G401.6 (cell line): ENCODE measurements around the gene PTPRN2.
"Not testable (repeated sequence)": the region's sequence is repeated elsewhere in the genome, so short reads cannot be mapped to it uniquely, and the experiment has no call there.

Source experiments
- FAIRE-seq: peaks from 2 replicates; lab custom pipeline; 2012; peaks lifted over from hg19 to GRCh38; lab: Jason Lieb, UNC

The PTPRN2 gene

DNA sequence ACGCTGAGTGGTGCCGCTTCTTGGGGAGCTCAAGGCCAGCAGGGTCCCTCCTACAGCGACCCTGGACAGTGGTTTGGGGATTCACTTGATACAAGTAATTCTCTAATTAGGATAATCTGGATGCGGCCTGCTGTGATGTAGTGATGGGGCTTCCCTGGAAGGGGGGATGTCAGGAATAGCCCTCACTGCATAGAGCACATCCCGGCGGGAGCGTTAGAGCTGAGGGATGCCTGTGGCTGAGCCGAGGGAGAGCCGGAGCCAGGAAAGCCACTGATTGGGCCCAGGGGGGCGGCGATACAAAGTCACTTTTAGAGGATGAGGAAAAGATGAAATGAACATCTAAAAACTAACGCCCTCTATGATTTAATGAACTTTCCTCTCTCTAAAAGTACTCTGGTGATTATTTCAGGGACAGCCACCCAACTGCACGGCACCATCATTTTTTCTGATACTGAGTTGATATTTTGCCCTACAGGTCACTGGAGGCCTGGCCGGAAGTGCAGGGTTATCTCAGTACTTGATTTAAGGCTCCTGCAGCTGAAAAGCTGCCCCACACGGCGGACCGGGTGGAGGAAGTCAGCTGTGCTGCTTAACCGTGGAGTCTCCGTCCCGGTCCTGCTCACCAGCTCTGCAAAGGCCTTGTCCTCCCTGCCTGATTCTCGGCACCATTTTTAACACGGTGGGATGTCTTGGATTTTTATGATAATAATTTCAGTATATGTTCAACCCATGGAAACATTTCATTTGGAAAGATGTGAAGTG is 732.0 kb downstream of the PTPRN2 start:
- no peak for FAIRE-seq

DNA sequence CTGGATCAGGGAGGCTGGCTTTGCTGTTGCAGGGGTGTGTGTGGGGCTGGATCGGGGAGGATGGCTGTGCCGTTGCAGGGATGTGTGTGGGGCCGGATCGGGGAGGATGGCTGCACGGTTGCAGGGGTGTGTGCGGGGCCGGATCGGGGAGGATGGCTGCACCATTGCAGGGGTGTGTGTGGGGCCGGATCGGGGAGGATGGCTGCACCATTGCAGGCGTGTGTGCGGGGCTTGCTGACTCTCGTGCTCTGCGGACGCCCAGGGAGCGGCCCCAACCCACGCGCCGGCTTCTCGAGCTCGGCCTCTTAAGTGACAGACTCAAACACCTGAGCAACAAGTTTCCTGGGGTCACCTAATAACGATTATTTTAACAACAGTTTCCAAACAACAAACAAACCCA is 732.6 kb downstream of the PTPRN2 start:
- FAIRE-seq: no peak

DNA sequence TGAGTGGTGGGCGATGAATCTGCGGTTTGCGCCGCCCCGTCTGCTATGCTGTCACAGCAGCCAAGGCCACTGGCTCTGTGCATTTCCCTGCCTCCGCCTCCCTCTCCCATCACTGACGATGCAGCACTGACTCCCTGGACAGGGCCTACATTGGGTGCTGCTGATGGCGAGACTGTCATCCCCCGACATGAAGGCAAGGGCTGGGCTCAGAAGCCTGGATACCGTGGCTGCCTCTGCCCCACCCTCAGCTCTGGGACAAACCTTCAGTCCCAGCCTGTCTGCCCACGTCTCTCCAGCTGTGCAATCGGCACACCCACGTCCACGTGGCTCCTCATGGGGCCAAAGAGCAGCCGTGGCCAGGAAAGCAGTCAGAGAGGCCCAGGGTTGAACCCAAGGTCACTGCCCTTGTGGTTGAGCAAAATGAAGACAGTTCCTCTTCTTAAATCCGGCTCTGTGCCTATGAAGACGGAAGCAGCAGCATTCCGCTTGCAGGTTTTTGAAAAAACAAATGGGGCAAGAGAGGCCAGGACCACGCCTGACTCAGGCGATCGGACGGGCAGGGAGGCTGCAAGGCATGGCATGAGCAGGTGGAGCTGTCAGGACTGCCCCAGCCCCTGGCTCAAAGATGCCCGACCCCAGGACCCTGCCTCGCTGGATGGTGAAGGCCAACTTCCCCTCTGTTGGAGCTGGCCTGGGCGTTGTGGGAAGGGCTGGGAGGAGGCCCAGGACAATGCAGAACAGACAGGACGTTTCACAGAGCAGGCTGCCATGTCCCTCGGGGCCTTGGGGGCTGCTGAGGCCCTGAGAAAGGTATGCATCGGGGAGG is 733.3 kb downstream of the PTPRN2 start:
- no peak for FAIRE-seq

DNA sequence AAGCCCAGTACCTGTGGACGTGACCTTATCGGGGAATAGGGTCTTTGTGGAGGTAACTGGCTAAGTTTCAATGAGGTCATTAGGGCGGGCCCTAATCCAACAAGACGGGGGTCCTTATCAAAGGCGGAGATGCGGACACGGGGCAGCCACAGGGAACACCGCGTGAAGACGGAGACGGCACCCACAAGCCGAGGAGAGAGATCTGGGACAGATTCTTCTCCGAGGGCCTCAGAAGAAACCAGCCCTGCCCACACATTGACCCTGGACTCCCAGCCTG is 733.9 kb downstream of the PTPRN2 start:
- no peak for FAIRE-seq

DNA sequence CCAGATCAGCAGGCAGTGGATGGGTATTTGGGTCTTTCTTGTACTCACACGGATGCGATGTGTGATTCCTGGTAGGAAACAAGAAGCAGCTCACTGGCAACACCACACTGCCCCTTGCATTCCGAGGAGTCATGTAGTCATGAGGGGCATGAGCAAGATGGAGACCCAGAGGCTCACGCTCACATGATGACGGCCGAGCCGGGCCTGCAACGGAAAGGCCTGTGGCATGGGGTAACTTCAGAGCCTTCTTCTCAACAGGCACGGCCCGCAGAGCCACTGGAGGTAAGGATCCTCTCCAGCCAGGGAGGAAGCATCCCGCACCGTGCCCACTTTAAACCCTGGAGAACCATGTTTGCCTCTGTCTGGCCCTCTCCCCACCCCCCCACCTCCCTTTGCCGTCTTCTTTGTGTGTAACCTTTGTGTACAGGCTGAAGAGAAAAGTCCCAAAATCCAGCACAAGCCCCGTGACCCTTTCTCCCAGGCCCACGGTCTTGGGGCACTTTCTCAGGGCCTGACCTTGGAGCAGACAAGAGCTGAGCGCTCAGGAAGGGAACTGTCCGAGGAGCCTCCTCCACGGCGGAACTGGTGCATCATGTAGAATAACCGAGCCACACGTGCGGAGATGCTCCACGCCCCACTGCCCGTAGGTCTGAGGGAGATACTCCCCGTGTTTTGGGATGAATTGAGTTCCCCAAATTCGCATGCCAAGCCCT is 734.4 kb downstream of the PTPRN2 start:
- FAIRE-seq: no peak

DNA sequence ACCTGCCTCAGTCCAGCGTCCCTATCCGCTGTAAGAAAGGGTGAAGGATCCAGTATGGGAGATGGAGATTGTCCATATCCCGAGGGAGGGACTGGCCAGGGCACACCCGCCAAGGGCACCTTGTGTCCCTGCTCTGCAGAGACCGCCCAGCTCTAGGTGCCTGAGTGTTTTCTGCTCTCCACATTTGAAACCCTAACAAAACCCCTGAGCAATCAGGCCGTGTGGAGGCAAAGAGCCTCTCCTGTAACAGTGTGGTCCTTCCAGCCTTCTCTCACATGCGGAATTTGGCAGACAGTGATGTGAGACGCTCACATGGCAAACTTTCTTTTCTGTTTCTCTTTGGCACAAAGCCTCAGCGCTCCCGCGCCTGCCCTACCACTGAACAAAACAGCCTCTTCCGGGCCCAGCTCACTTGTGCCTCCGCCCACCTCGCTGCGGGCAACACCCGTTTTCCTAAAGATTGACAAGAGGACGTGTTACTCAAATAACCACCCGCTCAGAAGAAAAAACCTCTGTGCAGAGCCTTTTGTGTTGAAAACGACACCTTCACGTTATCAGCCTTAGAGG is 736.0 kb downstream of the PTPRN2 start:
- FAIRE-seq: no peak

DNA sequence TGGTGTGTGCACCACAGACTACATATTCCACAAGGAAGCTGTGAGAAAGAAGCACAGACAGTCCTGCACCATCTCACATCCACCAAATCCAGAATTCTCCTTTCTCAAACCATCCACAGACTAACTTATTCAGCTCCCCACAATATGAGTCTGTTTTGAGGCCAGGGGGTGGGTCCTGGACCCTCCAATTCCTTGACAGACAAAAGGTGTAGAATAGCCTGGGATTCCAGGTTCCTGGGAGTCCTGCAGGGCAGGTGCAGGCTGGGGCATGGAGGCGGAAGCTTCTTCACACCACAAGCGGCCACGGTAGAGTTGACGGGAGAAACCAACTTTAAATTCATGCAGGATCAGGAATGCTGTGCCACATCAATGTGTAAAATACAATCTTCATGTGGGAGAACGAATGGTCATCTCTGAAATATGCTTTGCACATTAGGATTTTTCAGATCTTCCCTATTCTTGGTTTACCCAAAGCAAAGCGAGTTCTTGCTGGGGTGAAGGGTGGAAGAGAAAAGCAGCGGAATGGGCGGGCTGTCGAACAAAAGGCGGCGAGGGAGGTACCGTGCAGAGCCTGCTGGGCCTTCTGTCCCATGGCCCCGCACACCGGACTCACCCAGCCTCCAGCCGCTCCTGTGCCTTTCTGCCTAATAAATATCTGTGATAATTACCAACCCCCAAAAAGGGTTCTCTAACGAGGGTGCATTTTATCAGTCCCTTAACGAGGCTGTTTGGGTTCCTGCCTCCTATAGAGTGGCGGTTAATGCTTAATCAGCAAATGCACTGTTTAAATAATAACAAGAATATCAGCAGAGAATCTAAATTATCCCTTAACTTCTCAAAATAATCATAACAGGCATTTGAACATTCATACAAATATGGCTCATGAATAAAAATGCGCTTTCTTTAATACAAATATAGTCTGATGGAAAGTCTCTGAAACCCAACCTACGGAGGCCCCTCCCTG is 736.9 kb downstream of the PTPRN2 start:
- FAIRE-seq: no peak

DNA sequence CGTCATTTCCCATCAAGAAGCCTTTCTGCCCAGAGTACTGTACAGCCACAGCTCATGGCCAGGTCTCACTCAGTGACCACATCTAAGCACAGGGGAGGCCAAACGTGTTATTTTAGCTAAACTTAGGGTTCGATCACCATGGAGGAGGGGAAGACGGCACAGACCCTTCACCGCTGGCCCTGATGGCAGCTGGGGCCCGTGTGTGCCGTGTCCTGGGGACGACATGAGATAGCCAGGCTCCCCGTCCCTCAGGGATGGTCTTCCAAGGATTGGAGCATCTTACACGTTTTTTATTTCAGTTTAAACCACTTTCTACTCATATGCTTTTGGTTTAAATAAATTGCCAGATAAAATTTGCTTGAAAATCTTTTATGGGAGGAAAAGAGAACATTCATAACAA is 737.9 kb downstream of the PTPRN2 start:
- no peak for FAIRE-seq

DNA sequence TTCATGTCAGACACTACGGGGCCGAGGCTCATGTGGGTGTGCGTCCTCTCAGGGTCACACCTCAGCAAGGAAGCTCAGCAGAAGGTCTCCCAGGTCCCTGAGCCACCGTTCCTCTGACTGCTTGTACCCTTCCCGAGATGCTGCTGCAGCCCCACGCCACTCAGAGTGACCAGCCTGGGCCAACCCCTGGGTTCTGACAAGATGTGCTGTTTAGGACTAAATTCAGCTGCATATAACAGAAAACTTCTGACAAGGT is 738.4 kb downstream of the PTPRN2 start:
- FAIRE-seq: no peak

DNA sequence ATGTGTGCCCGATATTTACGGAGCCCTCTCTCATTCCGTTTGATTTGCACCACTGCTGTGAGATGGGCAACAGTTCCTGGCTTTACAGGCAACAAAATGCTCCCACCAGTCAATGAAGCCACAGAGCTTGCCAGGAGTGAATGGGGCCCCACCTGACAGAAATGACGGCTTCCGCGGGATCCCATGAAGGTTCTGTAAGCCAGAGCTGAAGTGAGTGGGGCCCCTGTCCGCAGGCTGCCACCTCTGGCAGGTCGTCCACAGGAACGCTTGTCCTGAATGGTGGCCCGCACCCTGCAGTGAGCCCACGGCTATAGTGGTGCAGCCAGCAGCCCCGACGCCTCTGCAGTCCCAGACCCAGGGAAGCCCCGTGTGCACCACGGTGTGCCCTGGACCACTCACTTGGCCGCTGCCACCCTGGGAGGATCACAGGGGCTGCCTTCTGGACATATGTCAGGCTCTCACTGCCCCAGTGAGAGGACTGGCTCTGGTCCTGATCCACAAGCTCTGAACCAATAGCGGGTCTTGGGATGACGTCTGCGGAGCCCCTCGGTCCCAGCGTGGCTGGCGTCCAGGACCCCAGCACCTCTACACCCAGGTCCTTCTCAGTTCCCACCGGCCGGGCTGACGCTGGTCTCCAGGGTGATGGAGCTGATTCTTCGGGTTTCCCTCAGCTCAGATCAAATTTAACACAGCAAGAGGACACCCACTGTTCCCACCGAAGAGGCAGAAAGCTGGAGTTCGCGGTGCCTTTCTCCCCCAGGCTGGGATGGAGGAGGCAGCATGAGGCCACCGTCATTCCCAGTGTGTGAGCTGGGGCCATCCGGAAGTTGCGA is 738.9 kb downstream of the PTPRN2 start:
- no peak for FAIRE-seq

DNA sequence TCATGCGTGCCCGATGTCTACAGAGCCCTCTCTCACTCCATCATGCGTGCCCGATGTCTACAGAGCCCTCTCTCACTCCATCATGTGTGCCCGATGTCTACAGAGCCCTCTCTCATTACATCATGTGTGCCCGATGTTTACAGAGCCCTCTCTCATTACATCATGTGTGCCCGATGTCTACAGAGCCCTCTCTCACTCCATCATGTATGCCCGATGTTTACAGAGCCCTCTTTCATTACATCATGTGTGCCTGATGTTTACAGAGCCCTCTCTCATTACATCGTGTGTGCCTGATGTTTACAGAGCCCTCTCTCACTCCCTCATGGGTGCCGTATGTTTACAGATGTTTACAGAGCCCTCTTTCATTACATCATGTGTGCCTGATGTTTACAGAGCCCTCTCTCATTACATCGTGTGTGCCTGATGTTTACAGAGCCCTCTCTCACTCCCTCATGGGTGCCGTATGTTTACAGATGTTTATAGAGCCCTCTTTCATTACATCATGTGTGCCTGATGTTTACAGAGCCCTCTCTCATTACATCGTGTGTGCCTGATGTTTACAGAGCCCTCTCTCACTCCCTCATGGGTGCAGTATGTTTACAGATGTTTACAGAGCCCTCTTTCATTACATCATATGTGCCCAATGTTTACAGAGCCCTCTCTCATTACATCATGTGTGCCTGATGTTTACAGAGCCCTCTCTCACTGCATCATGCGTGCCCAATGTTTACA is 739.7 kb downstream of the PTPRN2 start:
- FAIRE-seq: not testable (repeated sequence)

DNA sequence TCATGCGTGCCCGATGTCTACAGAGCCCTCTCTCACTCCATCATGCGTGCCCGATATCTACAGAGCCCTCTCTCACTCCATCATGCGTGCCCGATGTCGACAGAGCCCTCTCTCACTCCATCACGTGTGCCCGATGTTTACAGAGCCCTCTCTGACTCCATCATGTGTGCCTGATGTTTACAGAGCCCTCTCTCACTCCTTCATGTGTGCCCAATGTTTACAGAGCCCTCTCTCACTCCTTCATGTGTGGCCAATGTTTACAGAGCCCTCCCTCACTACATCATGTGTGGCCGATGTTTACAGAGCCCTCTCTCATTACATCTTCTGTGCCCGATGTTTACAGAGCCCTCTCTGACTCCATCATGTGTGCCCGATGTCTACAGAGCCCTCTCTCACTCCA is 740.9 kb downstream of the PTPRN2 start:
- FAIRE-seq: not testable (repeated sequence)

DNA sequence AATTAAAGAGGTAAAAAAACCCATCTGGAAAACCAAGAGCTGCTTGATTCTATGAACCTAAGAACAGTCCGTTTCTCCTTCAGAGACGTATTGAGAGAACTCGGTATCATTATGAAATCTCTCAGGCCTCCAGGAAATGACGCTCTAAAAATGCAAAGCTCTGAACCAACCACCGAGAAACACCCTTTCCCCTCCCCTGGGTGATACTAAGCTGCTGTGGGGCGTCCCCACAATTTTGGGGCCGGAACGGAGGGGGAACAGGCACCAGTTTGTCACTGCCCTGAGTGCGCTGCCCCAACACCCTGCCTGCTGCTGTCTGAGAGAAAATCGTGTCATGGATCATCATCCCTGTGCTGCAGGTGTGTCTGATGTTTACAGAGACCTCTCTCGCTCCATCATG is 741.4 kb downstream of the PTPRN2 start:
- no peak for FAIRE-seq

DNA sequence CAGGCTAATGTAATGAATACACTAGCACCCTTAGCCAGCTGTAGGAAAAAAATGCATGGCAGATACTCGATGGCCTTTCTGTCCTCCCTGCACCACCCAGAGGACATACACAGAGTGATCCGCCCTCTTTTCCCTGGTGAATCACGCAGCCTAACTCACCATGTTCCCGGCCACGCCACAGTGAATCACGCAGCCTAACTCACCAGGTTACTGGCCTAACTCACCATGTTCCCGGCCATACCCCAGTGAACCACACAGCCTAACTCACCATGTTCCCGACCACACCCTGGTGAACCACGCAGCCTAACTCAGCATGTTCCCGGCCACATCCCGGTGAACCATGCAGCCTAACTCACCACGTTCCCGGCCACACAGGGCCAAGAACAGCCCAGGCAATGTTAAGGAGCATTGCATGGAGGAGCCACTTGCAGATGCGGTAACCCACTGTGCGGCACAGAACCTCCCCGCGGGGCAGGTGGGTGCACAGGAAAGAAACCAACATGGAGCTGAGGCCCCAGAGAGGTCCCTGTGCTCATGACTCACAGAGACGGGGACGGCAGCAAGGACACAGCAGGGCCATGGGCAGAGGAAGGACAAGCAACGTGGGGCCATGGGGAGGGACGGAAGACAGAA is 742.3 kb downstream of the PTPRN2 start:
- FAIRE-seq: no peak

DNA sequence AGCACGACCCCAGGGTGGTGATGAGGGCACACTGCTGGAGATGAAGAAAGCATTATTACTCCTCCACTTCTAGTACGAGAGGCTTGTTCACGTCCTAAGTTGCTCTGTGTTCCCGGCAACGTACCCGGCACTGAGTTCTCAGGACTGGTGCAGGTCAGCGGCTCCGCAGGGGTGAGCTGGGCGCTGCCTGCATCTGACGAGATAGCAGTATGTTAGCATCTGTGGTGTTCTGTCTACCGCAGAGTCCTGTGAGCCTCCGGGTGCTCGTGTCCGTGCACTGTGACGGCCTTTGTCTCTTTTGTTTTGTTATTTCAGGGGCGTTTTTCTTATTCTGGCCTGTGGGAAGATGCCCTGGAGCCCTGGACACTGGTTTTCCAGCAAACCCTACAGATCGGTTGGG is 743.0 kb downstream of the PTPRN2 start:
- no peak for FAIRE-seq

DNA sequence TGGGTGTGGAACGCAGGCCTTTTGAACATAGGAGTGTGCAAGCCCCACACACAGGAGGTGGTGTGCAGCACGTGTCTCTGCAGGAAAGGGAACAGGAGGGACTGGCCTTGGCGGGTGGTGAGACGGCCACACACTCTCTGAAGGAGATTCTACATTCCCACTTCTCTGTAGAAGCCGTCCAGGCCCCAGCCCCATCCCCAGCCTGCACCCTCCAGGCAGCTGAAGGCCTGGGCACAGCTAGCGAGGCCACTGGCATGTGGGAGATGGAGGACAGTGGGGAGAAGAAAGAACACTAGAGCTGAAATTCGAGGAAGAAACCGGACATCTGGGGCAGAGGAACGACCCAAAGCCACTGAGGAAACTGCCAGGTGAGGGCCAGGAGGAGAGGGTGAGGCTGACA is 743.5 kb downstream of the PTPRN2 start:
- no peak for FAIRE-seq

DNA sequence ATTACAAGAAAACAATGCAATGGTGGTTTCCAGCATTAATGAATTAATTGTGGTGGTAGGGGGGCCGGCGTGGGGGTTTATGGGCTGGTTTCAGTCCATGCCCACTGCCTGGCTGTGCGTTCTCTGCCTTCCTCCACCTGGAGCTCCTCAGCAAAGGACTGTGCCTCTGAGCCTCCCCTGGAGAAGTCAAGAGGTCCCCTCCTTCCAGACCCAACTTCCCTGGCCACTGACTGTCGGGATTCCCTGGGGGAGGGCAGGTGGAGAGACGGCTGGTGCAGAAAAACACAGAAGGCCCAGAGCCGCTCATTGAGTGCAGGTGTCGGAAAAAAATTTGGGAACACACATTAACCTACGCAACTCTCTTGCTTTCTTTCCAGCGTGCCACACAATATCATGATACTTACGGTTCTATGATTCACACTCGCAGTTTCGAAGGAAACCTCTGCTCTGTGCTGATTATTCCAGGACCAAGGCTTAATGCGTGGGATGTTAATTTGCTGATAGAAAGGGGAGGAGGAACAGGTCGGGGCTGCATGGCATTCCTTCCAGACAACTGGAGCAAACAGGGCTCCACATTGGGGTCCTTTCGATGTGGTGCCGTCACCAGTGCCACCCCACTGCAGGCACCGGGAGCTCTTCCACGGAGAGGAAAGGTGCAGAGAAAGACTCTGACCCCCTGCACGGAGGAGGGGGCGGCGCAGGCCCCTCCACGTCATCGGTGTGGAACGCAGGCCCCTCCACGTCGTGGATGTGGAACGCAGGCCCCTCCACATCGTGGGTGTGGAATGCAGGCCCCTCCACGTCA is 744.1 kb downstream of the PTPRN2 start:
- no peak for FAIRE-seq

DNA sequence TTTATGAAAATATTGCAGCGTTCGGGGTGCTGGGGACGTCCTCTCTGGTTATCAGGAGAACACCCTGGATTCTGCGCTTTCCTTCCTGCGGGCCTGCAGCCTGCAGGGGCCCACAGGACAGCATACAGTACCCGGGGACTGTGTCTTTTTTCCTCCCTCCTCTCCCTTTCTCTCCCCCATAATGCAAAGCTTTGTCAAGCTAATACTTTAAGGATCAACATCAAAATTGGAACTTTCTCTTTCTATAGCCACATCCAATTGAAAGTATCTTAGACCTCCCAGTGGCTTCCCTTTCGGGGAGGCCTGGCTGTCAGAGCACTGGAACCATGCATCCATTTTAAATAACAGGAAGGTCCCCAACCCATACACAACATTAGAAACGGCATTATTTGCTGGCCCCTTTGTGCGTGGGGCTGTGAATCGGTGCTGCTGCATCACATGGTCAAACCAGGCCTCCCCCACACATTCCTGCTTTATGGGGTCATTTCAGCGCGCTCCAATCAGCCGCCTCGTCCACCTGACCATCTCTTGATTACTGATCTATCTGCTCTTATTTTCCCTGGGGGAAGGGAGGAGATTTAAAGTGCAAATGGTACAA is 745.8 kb downstream of the PTPRN2 start:
- no peak for FAIRE-seq
